HepG2 (cell line): ENCODE measurements around the gene ANO4. TPM values are rescaled to one million over a fixed set of nuclear protein-coding genes. Genes with fewer than 3 reads are reported as not detected.

Experiments used
- ATAC-seq: fragments of 200-7000 bp; cut with Tn5 transposase; 3 replicates; pipeline ENCODE4 v1.9.1; 2020; ENCODE audit warnings: mild to moderate bottlenecking, moderate library complexity
- BruUV-seq: library from RNA; stranded (reverse); fragments of 400-500 nt; replicated peaks from 2 replicates; lab custom pipeline; 2021; lab: Mats Ljungman, UMichigan
- CTCF ChIA-PET: fragments of 300-600 bp; formaldehyde crosslinking; extraction: SDS; loops from one replicate; lab custom pipeline; 2021; ENCODE audit warnings: low total read pairs, inconsistent platforms, low intra/inter-chr PET ratio; lab: Yijun Ruan, JAX
- POLR2A ChIA-PET: fragments of 350-600 bp; sonication (Branson Sonifier 250); formaldehyde crosslinking; loops from one replicate; lab custom pipeline; 2020; ENCODE audit warnings: antibody characterized with exemption, inconsistent platforms; lab: Yijun Ruan, JAX
- DNase-seq: peaks from one replicate; pipeline ENCODE4 v3.0.0-alpha.2; 2015; ENCODE audit warnings: low spot score
- FAIRE-seq: peaks from 3 replicates; lab custom pipeline; 2011; peaks lifted over from hg19 to GRCh38; lab: Jason Lieb, UNC
- H2AFZ ChIP-seq: one replicate; pipeline ENCODE4 v1.6.1; 2011; ENCODE audit warnings: low read length, inconsistent platforms
- H3K27ac ChIP-seq: fragments of 300-600 bp; 3 replicates; pipeline ENCODE4 v1.8.0; 2011; ENCODE audit warnings: mixed run types, mild to moderate bottlenecking, mixed read lengths, low read length, inconsistent platforms; ENCODE audit not compliant: insufficient read depth; ENCODE audit errors: extremely low read length
- H3K27me3 ChIP-seq, 2 experiments: fragments of 200-600 bp in 1 of 2; 2 replicates in 1 of 2; 3 replicates in 1 of 2; pipeline versions ENCODE4 v1.6.0 to v1.8.0; 2011; ENCODE audit warnings: low read length in 2 of 2, mild to moderate bottlenecking in 2 of 2, moderate library complexity in 2 of 2, inconsistent platforms in 1 of 2; ENCODE audit not compliant: insufficient read depth in 2 of 2, control insufficient read depth in 1 of 2
- H3K36me3 ChIP-seq, 2 experiments: fragments of 200-600 bp in 1 of 2; replicated peaks in 1 of 2; 2 replicates in 1 of 2; 3 replicates in 1 of 2; pipeline versions ENCODE4 v1.5.1 to v1.8.0; 2011; ENCODE audit warnings: low read length in 2 of 2, inconsistent platforms in 1 of 2; ENCODE audit not compliant: insufficient read depth in 2 of 2, control insufficient read depth in 1 of 2
- H3K4me1 ChIP-seq: 2 replicates; pipeline ENCODE4 v1.5.1; 2012; ENCODE audit warnings: low read length, inconsistent platforms; ENCODE audit not compliant: insufficient read depth
- H3K4me2 ChIP-seq: 2 replicates; pipeline ENCODE4 v1.6.0; 2011; ENCODE audit warnings: low read depth, low read length, inconsistent platforms
- H3K4me3 ChIP-seq, 3 experiments: fragments of 200-600 bp in 1 of 3; sonication (generic), shearing (Covaris generic) in 1 of 3; replicated peaks in 1 of 3; 2 replicates each; pipeline ENCODE4 v1.5.1; 2011 to 2016; ENCODE audit warnings: low read length in 3 of 3, inconsistent platforms in 2 of 3, low read depth in 2 of 3, mild to moderate bottlenecking in 2 of 3, control low read depth in 1 of 3, mixed read lengths in 1 of 3; ENCODE audit not compliant: insufficient read depth in 1 of 3
- H3K79me2 ChIP-seq: one replicate; pipeline ENCODE4 v1.6.1; 2011; ENCODE audit warnings: low read length, inconsistent platforms; ENCODE audit not compliant: insufficient read depth
- H3K9ac ChIP-seq: 2 replicates; pipeline ENCODE4 v1.6.0; 2011; ENCODE audit warnings: mild to moderate bottlenecking, low read depth, low read length, inconsistent platforms; ENCODE audit not compliant: insufficient read depth
- H3K9me3 ChIP-seq: 2 replicates; pipeline ENCODE4 v1.5.1; 2012; ENCODE audit warnings: mild to moderate bottlenecking, low read length
- H4K20me1 ChIP-seq: 2 replicates; pipeline ENCODE4 v1.6.0; 2011; ENCODE audit warnings: inconsistent platforms, mild to moderate bottlenecking, low read length, moderate library complexity; ENCODE audit not compliant: insufficient read depth
- BRD4 ChIP-seq: sonication (generic); formaldehyde crosslinking; IDR thresholded peaks from 2 replicates; pipeline ENCODE4 v1.4.0; 2020; ENCODE audit warnings: missing genetic modification reagents
- CERS6 ChIP-seq: sonication (generic); formaldehyde crosslinking; IDR thresholded peaks from 2 replicates; pipeline ENCODE4 v1.5.0; 2020; ENCODE audit warnings: missing genetic modification reagents
- ELF3 ChIP-seq: IDR thresholded peaks from 2 replicates; pipeline ENCODE4 v1.6.1; 2016; ENCODE audit warnings: missing genetic modification reagents, missing compliant biosample characterization
- ELK4 ChIP-seq: sonication (generic); formaldehyde crosslinking; IDR thresholded peaks from 2 replicates; pipeline ENCODE4 v1.9.0; 2021; ENCODE audit warnings: missing genetic modification reagents, borderline replicate concordance
- GTF2F1 ChIP-seq: fragments of 150-350 bp; IDR thresholded peaks from 2 replicates; pipeline ENCODE4 v1.6.1; 2014; ENCODE audit warnings: low read length
- MAFG ChIP-seq: sonication (generic); formaldehyde crosslinking; IDR thresholded peaks from 2 replicates; pipeline ENCODE4 v1.5.1; 2020; ENCODE audit warnings: mild to moderate bottlenecking, missing genetic modification reagents
- MAFK ChIP-seq, 2 experiments: IDR thresholded peaks in 1 of 2; conservative IDR thresholded peaks in 1 of 2; 2 replicates each; pipeline ENCODE4 v1.6.1; 2011; ENCODE audit warnings: improper control_type of control experiment in 2 of 2, low read length in 2 of 2
- MXD1 ChIP-seq: sonication (generic); formaldehyde crosslinking; IDR thresholded peaks from 2 replicates; pipeline ENCODE4 v1.4.0; 2020; ENCODE audit warnings: mild to moderate bottlenecking, missing genetic modification reagents
- MZF1 ChIP-seq: sonication (generic); formaldehyde crosslinking; IDR thresholded peaks from 2 replicates; pipeline ENCODE4 v1.8.1; 2023; ENCODE audit warnings: mild to moderate bottlenecking, missing genetic modification reagents, borderline replicate concordance
- NFKB2 ChIP-seq: sonication (generic); formaldehyde crosslinking; IDR thresholded peaks from 2 replicates; pipeline ENCODE4 v1.4.0; 2020; ENCODE audit warnings: missing genetic modification reagents, borderline replicate concordance
- SOX5 ChIP-seq: IDR thresholded peaks from 2 replicates; pipeline ENCODE4 v1.6.1; 2016; ENCODE audit warnings: borderline replicate concordance
- SRY ChIP-seq: sonication (generic); formaldehyde crosslinking; IDR thresholded peaks from 2 replicates; pipeline ENCODE4 v1.8.0; 2022; ENCODE audit warnings: mild to moderate bottlenecking, missing genetic modification reagents
- TCF7 ChIP-seq: sonication (generic); IDR thresholded peaks from 2 replicates; pipeline ENCODE4 v1.6.1; 2016; ENCODE audit warnings: antibody characterized with exemption, low read depth
- THAP9 ChIP-seq: sonication (generic); formaldehyde crosslinking; IDR thresholded peaks from 2 replicates; pipeline ENCODE4; 2020; ENCODE audit warnings: missing genetic modification reagents, mild to moderate bottlenecking, borderline replicate concordance
- TRAFD1 ChIP-seq: sonication (generic); formaldehyde crosslinking; IDR thresholded peaks from 2 replicates; pipeline ENCODE4 v1.5.1; 2020; ENCODE audit warnings: missing genetic modification reagents, mild to moderate bottlenecking, borderline replicate concordance
- ZFP36L1 ChIP-seq: sonication (generic); formaldehyde crosslinking; IDR thresholded peaks from 2 replicates; pipeline ENCODE4 v1.8.0; 2022; ENCODE audit warnings: mild to moderate bottlenecking, missing genetic modification reagents, moderate library complexity
- ZNF414 ChIP-seq: sonication (generic); formaldehyde crosslinking; IDR thresholded peaks from 2 replicates; pipeline ENCODE4 v1.5.0; 2020; ENCODE audit warnings: missing genetic modification reagents
- ZNF850 ChIP-seq: sonication (generic); formaldehyde crosslinking; conservative IDR thresholded peaks from 2 replicates; pipeline ENCODE4 v1.9.0; 2021; ENCODE audit warnings: mild to moderate bottlenecking, missing genetic modification reagents
- WGBS: methylation state at CpG from one replicate; pipeline ENCODE4 v1.1.6; 2017; ENCODE audit warnings: low lambda C conversion rate; 5-methylcytosine and 5-hydroxymethylcytosine counted together
- in situ Hi-C: cut with HindIII; loops from 2 replicates; pipeline ENCODE4 v1.10.0; 2017; ENCODE audit warnings: low pct_unique_long_range_greater_than_20kb; ENCODE audit not compliant: extremely low pct_ligation_motif_present
- intact Hi-C: fragments of 100-400 bp; cut with micrococcal nuclease; formaldehyde crosslinking; loops from one replicate; pipeline ENCODE4 v1.10.0; 2022; ENCODE audit not compliant: unreplicated experiment
- polyA plus RNA-seq, 8 experiments: library from polyadenylated mRNA; depleted of rRNA in 3 of 8; stranded (reverse) in 7 of 8; unstranded in 1 of 8; fragments of >200 nt; fragmentation: Illumina TruSeq in 4 of 8; extraction: Trizol in 4 of 8; gene quantifications; 2 replicates each; pipeline versions ENCODE4 v1.2.1 to v1.2.3, GENCODE V29; 2011 to 2016; ENCODE audit warnings: low read depth in 4 of 8, missing spikeins in 1 of 8, mixed read lengths in 1 of 8; ENCODE audit not compliant: insufficient read depth in 1 of 8
- total RNA-seq, 5 experiments: library from RNA; depleted of rRNA; stranded (reverse); fragments of >200 nt; fragmentation: Illumina TruSeq; extraction: Trizol; gene quantifications; 2 replicates each; pipeline ENCODE4 v1.2.3, GENCODE V29; 2016; ENCODE audit warnings: low read depth in 1 of 5

ANO4 gene
- total and polyA plus RNA-seq, 2 of the 13 experiments (the other 11 are each of a cell fraction or from before 2014, with no cell fraction given), result not detected

GRCh38 chr12:101013993-101014392 is 219.4 kb downstream of the ANO4 start:
- FAIRE-seq, result no peak
- intact Hi-C loops, result no loop called here
- TF ChIP-seq CERS6 (CRISPR knock-in tag) (no peak), ZNF850 (CRISPR knock-in tag) (no peak), MAFK (conservative IDR thresholded peaks at IDR 0.05 in 1 of 2, IDR thresholded peaks at IDR 0.05 in 1 of 2; ENCODE audit: low read length in 2 of 2) (no peak), MXD1 (CRISPR knock-in tag) (no peak), MZF1 (CRISPR knock-in tag) (no peak), SOX5 (CRISPR knock-in tag) (no peak), TRAFD1 (CRISPR knock-in tag) (no peak), THAP9 (no peak), TCF7 (no peak), BRD4 (CRISPR knock-in tag) (no peak), ZNF414 (no peak), ELF3 (CRISPR knock-in tag) (no peak), ELK4 (CRISPR knock-in tag) (no peak), GTF2F1 (no peak), NFKB2 (no peak), SRY (CRISPR knock-in tag) (no peak), ZFP36L1 (CRISPR knock-in tag) (no peak), MAFG (CRISPR knock-in tag) (no peak)

More at GRCh38 chr12:101013993-101014392, 219.4 kb downstream of the ANO4 start:
- no peaks in the 10 kb centered on the region for H3K4me1 ChIP-seq
- H3K9ac ChIP-seq, result no peak overlapping the region
- DNase-seq (no peak), ATAC-seq (no peak)
- H3K36me3 ChIP-seq, result no peaks in the 10 kb centered on the region
- no TSS peak for BruUV-seq
- peaks cover 0 to 1% of the 10 kb centered on the region in 2 experiments; a peak in 1 of 5 replicates for H3K27me3 ChIP-seq
- H2AFZ ChIP-seq, result no peak overlapping the region
- in situ Hi-C loops, result no loop called here
- H3K4me2 ChIP-seq, result no peak overlapping the region
- ChIA-PET CTCF (no interaction called here), POLR2A (no interaction called here)
- H3K27ac ChIP-seq, result no peak overlapping the region
- no peaks in the 10 kb centered on the region for H3K79me2 ChIP-seq
- H3K4me3 ChIP-seq, result no peak overlapping the region
- 1% methylated on average over 6 of the region's 6 CpGs for WGBS
- H4K20me1 ChIP-seq, result no peaks in the 10 kb centered on the region
- peaks cover 23% of the 10 kb centered on the region for H3K9me3 ChIP-seq
